Gastrocnemius medialis (tissue), 4 donors: ENCODE data around the gene SKAP2.

ENCODE experiments used
- CTCF ChIP-seq, 5 experiments: fragments of 450-650 bp in 3 of 5; fragments of 200-600 bp in 2 of 5; sonication (generic) in 2 of 5; IDR thresholded peaks in 4 of 5; conservative IDR thresholded peaks in 1 of 5; 1 replicate in 4 of 5; 2 replicates in 1 of 5; pipeline ENCODE4 v1.5.1; 2016 to 2019; ENCODE audit warnings: antibody characterized with exemption in 5 of 5, mild to moderate bottlenecking in 3 of 5, moderate library complexity in 3 of 5
- POLR2A ChIP-seq, 2 donors: fragments of 450-650 bp; IDR thresholded peaks; one replicate each; pipeline ENCODE4 v1.6.1; 2017; ENCODE audit warnings: antibody characterized with exemption in 2 of 2, mild to moderate bottlenecking in 2 of 2, moderate library complexity in 2 of 2

DNA sequence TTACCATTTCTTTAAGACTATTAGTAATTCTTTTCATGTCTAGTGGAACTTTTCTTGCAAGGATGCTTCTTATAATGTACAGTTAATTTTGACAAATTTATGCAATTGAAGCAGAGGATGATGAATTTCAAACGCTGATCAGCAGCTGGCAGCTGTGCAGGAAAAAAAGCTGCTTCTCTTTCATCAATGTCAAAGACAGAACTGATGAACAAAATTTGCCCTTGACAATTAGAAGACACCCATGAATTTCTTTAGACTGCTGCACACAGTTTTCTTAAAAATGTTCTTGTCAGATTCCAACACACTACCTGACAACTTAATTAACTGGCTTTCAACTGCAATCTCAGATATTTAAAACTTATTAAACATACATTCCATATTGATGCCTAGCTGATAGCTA, 138.3 kb downstream of the SKAP2 start:
- TF ChIP-seq CTCF (IDR thresholded peaks at IDR 0.05 in 4 of 5, conservative IDR thresholded peaks at IDR 0.05 in 1 of 5) (no peak), POLR2A (IDR thresholded peaks at IDR 0.05) (no peak)
